Renal cortex interstitium (tissue), 11 donors: ENCODE measurements around the gene EBNA1BP2. TPM values are rescaled to one million over a fixed set of nuclear protein-coding genes. Genes with fewer than 3 reads are reported as not detected.
"Not testable (repeated sequence)": the region's sequence is repeated elsewhere in the genome, so short reads cannot be mapped to it uniquely, and the experiment has no call there.

Source experiments
- DNase-seq, 11 donors: peaks; one replicate each; pipeline ENCODE4 v3.0.0-alpha.2; 2013; ENCODE audit warnings: low read depth in 9 of 11, low spot score in 4 of 11; ENCODE audit errors: extremely low read depth in 1 of 11
- polyA plus RNA-seq, 3 donors: library from polyadenylated mRNA; unstranded; fragments of 120-200 nt; gene quantifications; one replicate each; pipeline ENCODE4 v1.2.1, GENCODE V29; 2013; ENCODE audit not compliant: insufficient read length in 3 of 3

The EBNA1BP2 gene
- polyA plus RNA-seq, 3 donors, result 71.7 to 79.1 (median 77.1) TPM

DNA sequence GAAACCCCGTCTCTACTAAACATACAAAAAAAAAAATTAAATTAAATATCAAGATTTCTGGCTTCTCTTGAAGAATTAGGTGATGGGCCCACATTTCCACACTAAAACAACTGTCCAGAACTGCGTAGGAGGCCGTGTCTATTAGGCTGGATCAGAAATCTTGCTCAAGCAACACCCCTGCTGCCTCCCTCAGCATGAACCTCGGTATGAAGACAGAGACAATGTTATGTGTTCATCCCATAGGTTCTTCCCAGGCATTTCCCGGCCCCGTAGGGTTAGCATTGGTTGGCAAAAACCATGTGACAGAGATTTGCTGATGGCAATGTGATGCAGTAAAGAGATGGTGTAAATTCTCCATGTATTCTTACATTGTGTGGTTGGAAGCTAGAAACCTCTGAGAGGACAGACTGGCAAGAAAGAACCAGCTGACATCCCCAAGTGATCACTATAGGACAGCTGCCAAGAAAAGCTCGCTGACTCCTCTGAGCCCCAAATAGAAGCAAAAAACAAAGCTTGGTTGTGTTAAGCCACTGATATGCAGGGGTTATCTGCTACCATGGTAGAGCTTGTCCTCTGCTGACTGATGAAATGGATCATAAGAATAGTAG lies 34.5 kb downstream of the EBNA1BP2 start:
- no peak for DNase-seq

DNA sequence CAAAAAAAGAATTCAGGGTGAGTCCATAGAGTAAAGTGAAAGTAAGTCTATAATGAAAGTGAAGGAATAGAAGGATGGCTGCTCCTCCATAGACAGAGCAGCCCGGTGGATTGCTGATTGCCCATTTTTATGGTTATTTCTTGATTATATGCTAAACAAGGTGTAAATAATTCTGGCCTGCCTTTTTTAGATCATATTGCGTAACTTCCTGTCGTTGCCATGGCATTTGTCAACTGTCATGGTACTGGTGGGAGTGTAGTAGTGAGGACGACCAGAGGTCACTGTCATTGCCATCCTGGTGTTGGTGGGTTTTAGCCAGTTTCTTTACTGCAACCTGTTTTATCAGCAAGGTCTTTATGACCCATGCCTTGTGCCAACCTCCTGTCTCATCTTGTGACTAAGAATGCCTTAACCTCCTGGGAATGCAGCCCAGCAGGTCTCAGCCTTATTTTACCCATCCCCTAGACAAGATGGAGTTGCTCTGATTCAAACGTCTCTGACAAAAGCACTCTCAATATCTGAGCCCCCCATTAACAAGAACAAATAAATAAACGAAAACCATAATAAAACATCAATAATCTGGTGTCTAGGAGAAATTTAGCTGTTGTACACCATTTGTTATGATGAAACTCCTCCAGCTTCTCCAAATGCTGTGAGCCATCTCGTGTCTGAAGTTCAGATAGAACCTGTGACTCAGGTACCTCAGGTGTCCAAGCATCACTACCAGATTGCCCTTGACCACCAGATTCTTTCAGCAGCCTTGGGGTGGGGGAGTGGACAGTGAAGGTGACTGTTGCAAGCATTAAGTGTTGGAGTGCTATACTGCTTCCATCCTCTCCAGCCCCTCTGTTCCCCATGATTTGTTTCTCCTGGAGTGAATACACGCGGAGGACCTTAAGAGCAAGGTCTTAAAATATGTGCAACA lies 36.0 kb downstream of the EBNA1BP2 start:
- DNase-seq, result no peak

DNA sequence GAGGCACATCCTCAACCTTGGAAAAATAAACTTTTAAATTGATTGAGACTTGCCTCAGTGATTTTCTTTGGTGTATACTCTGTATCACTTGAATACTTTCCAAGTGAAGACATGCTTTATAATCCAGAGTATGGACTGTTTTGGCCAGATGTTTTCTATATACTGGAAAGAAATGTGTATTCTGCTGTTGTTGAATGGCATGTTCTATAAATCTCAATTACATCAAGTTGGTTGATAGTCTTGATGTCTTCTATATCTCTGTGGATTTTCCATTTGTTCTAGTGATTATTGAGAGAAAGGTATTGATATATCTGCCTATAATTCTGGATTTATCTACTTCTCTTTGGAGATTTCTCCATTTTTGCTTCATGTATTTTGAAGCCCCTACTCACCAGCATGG lies 37.5 kb downstream of the EBNA1BP2 start:
- no peak for DNase-seq

DNA sequence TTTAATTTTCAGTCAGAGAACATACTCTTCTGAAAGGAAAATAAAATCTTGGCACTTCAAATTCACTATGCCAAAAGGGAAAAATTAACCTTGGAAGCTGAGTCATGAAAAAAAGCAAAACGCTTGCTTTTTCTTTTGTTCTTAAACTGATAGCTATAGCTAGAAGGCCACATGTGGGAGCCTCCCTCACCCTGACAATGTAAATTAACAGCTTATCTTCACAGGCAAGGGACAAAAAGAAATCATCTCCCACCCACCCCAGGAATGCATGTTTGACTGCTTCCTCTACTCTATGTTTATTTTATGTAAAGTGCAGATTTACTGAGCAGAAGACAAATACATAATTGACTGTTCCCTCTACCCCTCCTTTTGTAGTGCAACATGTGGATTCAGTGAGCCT lies 38.0 kb downstream of the EBNA1BP2 start:
- no peak for DNase-seq

DNA sequence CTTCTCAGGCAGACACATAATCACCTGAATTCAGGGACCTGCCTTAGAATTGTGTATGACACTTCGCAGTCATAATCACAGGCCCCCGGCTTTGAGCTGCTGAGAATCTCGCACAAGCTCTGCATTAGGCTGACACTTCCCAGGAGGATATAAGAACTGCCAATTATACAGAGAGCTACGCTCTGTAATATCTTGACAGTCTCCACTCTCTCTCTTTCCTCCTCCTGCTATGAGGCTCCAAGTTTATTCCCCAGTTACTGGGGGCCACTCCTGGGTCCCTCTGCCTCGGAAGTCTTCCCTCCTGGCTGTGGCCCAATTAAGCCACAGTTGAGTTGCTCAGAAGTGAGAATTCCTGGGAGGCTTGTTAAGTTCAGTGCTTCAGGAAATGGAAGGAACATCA lies 42.7 kb downstream of the EBNA1BP2 start:
- DNase-seq, result no peak

DNA sequence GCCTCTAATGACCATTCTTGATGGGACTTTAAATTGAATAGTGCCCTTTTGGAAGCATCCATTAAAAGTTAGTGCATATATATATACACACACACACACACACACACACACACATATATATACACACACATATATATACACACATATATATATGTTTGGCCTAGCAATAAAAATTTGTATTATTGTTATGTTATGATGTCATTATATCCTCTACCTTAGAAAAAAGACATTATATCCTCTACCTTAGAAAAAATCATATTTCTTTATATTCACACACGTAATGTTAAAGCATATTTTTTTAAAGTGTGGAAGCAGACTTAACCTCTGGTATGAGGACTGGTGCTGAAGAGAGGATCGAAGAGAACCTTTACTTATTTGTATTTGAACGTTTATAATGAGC lies 43.3 kb downstream of the EBNA1BP2 start:
- DNase-seq, result no peak

DNA sequence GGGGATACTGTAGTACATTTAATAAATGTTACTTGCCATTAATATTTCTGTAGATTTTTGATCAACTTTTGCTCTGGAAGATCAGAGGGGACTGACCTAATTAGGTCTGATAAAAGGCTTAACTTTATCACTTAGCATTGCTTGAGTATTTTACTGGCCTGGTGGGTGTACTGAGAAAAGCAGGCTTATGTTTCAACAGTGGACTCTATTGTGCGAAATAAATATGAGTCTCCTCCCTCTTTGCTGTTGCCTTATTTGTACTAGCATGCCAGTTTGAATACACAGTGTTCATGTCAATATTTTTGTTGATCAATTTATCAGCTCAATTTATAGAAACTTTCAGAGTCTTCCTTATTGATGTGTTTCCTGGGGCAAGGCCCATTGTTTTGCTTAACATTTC lies 49.1 kb downstream of the EBNA1BP2 start:
- DNase-seq, result no peak

DNA sequence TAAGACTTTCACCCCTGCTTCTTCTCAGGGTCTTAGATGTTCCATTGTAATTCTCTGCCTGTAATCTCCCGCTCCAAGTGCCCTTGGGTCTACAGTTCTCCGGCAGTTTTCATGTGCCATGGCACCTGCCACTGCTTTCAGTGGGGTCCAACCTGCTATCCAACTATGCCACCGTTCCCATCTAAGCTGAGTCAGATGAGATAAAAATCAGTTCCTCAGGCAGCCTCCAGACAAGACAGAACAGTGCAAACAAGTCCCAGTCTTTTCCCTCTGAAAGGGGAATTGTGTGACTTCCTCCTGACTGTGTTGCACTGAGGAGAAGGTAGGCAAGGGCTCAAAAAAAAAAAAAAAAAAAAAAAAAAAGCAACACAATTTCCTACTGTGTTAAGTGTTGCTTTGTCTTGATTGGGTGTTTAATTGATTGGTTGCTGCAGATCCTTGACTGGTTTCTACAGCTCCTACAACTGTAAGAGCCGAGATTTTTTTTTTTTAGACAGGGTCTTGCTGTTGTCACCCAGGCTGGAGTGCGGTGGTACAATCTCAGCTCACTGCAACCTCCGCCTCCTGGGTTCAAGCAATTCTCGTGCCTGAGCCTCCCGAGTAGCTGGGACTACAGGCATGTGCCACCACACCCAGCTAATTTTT lies 50.7 kb downstream of the EBNA1BP2 start:
- DNase-seq, result no peak

DNA sequence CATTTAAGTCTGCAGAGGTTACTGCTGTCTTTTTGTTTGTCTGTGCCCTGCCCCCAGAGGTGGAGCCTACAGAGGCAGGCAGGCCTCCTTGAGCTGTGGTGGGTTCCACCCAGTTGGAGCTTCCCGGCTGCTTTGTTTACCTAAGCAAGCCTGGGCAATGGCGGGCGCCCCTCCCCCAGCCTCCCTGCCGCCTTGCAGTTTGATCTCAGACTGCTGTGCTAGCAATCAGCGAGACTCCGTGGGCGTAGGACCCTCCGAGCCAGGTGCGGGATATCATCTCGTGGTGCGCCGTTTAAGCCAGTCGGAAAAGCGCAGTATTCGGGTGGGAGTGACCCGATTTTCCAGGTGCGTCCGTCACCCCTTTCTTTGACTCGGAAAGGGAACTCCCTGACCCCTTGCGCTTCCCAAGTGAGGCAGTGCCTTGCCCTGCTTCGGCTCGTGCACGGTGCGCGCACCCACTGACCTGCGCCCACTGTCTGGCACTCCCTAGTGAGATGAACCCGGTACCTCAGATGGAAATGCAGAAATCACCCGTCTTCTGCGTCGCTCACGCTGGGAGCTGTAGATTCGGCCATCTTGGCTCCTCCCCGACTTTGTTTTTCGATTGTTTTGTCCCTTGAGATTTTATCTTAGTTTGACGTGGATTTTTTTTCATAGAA lies 52.0 kb downstream of the EBNA1BP2 start:
- not testable (repeated sequence) for DNase-seq

Other genes starting within 250 kb of the EBNA1BP2 start
- 10 to 100 TPM; 38.9 to 73.3 (median 42.7) TPM for gene SLC2A1, start 213.4 kb downstream of the EBNA1BP2 start, polyA plus RNA-seq
- gene CFAP57, start within 50 bp of the EBNA1BP2 start, polyA plus RNA-seq, result 1 to 10 TPM; 3.1 to 6.1 (median 4.0) TPM
- 10 to 100 TPM; 12.7 to 20.1 (median 19.0) TPM for gene TMEM125, start 97.7 kb upstream of the EBNA1BP2 start, polyA plus RNA-seq
- gene C1orf210, start 113.3 kb upstream of the EBNA1BP2 start, polyA plus RNA-seq, result 10 to 100 TPM; 23.7 to 26.9 (median 26.3) TPM
- gene TIE1, start 128.7 kb upstream of the EBNA1BP2 start, polyA plus RNA-seq, result 10 to 100 TPM; 39.5 to 62.5 (median 55.4) TPM
- gene MPL, start 165.5 kb upstream of the EBNA1BP2 start, polyA plus RNA-seq, result 1 to 10 TPM in 2 of 3 donors, under 1 TPM in 1; 0.78 to 1.3 (median 1.1) TPM
- gene CDC20, start 186.7 kb upstream of the EBNA1BP2 start, polyA plus RNA-seq, result 10 to 100 TPM; 27.9 to 51.7 (median 44.9) TPM
- gene ELOVL1, start 195.7 kb upstream of the EBNA1BP2 start, polyA plus RNA-seq, result 10 to 100 TPM; 75.3 to 83.9 (median 77.6) TPM
- 10 to 100 TPM; 35.8 to 41.2 (median 38.3) TPM for gene MED8, start 217.5 kb upstream of the EBNA1BP2 start, polyA plus RNA-seq
- gene SZT2, start 217.6 kb upstream of the EBNA1BP2 start, polyA plus RNA-seq, result 10 to 100 TPM; 20.9 to 30.1 (median 21.6) TPM